SK-N-SH treated with all-trans-retinoic acid at 6 μM for 48 hours (cell line): ENCODE results near the gene PER1.

ENCODE experiments used
- ATAC-seq: fragments of 200-7000 bp; cut with Tn5 transposase; 3 replicates; pipeline ENCODE4 v1.9.1; 2020; ENCODE audit warnings: mild to moderate bottlenecking, moderate library complexity
- BACH2 ChIP-seq: fragments of 250-450 bp; sonication (Bioruptor Pico); IDR thresholded peaks from 2 replicates; pipeline ENCODE4 v1.9.0; 2021; ENCODE audit warnings: mild to moderate bottlenecking, borderline replicate concordance
- CREB5 ChIP-seq: fragments of 250-450 bp; sonication (Bioruptor Pico); IDR thresholded peaks from 2 replicates; pipeline ENCODE4 v1.5.1; 2020; ENCODE audit warnings: low read depth, mild to moderate bottlenecking, moderate library complexity
- CSDC2 ChIP-seq: fragments of 250-450 bp; sonication (Bioruptor Pico); IDR thresholded peaks from 2 replicates; pipeline ENCODE4 v1.5.0; 2020; ENCODE audit warnings: mild to moderate bottlenecking, moderate library complexity
- CSRNP3 ChIP-seq: fragments of 250-450 bp; sonication (Bioruptor Pico); IDR thresholded peaks from 2 replicates; pipeline ENCODE4 v1.5.1; 2021; ENCODE audit warnings: mild to moderate bottlenecking, moderate library complexity
- ESRRG ChIP-seq: fragments of 250-450 bp; sonication (Bioruptor Pico); IDR thresholded peaks from 2 replicates; pipeline ENCODE4 v1.6.1; 2021; ENCODE audit warnings: mild to moderate bottlenecking
- GLIS3 ChIP-seq: fragments of 250-450 bp; sonication (Bioruptor Pico); IDR thresholded peaks from 2 replicates; pipeline ENCODE4 v1.5.0; 2020; ENCODE audit warnings: mild to moderate bottlenecking, moderate library complexity
- ISL1 ChIP-seq: fragments of 250-450 bp; sonication (Bioruptor Pico); IDR thresholded peaks from 2 replicates; pipeline ENCODE4 v2.1.2; 2022; ENCODE audit warnings: mild to moderate bottlenecking, moderate library complexity
- OSR1 ChIP-seq: fragments of 250-450 bp; sonication (Bioruptor Pico); IDR thresholded peaks from 2 replicates; pipeline ENCODE4 v1.8.0; 2022; ENCODE audit warnings: moderate library complexity, mild to moderate bottlenecking, inconsistent platforms
- PATZ1 ChIP-seq: fragments of 250-450 bp; sonication (Bioruptor Pico); IDR thresholded peaks from 2 replicates; pipeline ENCODE4 v1.8.0; 2020; ENCODE audit warnings: mild to moderate bottlenecking, moderate library complexity, borderline replicate concordance
- PPARA ChIP-seq: fragments of 250-450 bp; sonication (Bioruptor Pico); IDR thresholded peaks from 2 replicates; pipeline ENCODE4 v1.5.0; 2020; ENCODE audit warnings: mild to moderate bottlenecking, borderline replicate concordance
- RARB ChIP-seq: fragments of 250-450 bp; sonication (Bioruptor Pico); IDR thresholded peaks from 2 replicates; pipeline ENCODE4 v1.8.0; 2021; ENCODE audit warnings: mild to moderate bottlenecking, moderate library complexity
- TCF4 ChIP-seq: fragments of 250-450 bp; sonication (Bioruptor Pico); IDR thresholded peaks from 2 replicates; pipeline ENCODE4 v1.8.0; 2021; ENCODE audit warnings: mild to moderate bottlenecking, moderate library complexity, borderline replicate concordance
- TOX ChIP-seq: fragments of 250-450 bp; sonication (Bioruptor Pico); IDR thresholded peaks from 2 replicates; pipeline ENCODE4 v1.8.0; 2021; ENCODE audit warnings: mild to moderate bottlenecking, moderate library complexity, borderline replicate concordance
- TSHZ2 ChIP-seq: fragments of 250-450 bp; sonication (Bioruptor Pico); IDR thresholded peaks from 2 replicates; pipeline ENCODE4 v1.5.0; 2020; ENCODE audit warnings: mild to moderate bottlenecking, moderate library complexity
- ZC3H10 ChIP-seq: fragments of 250-450 bp; sonication (Bioruptor Pico); IDR thresholded peaks from 2 replicates; pipeline ENCODE4 v1.5.1; 2021; ENCODE audit warnings: mild to moderate bottlenecking, moderate library complexity
- ZFP3 ChIP-seq: fragments of 250-450 bp; sonication (Bioruptor Pico); IDR thresholded peaks from 2 replicates; pipeline ENCODE4 v1.5.0; 2020; ENCODE audit warnings: mild to moderate bottlenecking, moderate library complexity
- ZFP30 ChIP-seq: fragments of 450-650 bp; formaldehyde crosslinking; IDR thresholded peaks from 2 replicates; pipeline ENCODE4 v1.5.0; 2022; ENCODE audit warnings: mild to moderate bottlenecking, moderate library complexity
- ZNF565 ChIP-seq: fragments of 450-650 bp; formaldehyde crosslinking; conservative IDR thresholded peaks from 2 replicates; pipeline ENCODE4 v1.5.0; 2020; ENCODE audit warnings: low read depth, mild to moderate bottlenecking, moderate library complexity
- ZNF8 ChIP-seq: fragments of 450-650 bp; formaldehyde crosslinking; IDR thresholded peaks from 2 replicates; pipeline ENCODE4 v1.5.0; 2020; ENCODE audit warnings: mild to moderate bottlenecking, moderate library complexity

Gene PER1

GRCh38 chr17:8110456-8110804, 41.8 kb downstream of the PER1 start:
- no peak for ATAC-seq
- TF ChIP-seq BACH2 (CRISPR knock-in tag) (no peak), TOX (CRISPR knock-in tag) (no peak), ZNF565 (CRISPR knock-in tag) (no peak), CSRNP3 (CRISPR knock-in tag) (no peak), CREB5 (no peak), CSDC2 (CRISPR knock-in tag) (no peak), PPARA (CRISPR knock-in tag) (no peak), GLIS3 (CRISPR knock-in tag) (no peak), ZC3H10 (CRISPR knock-in tag) (no peak)
- TF ChIP-seq, all 23 proteins: peak for 0

GRCh38 chr17:8109661-8110455, 42.3 kb downstream of the PER1 start:
- peak; percentile 88 for ATAC-seq
- TF ChIP-seq RARB (no peak), TOX (CRISPR knock-in tag) (no peak), TCF4 (CRISPR knock-in tag) (no peak), OSR1 (CRISPR knock-in tag) (no peak), CREB5 (no peak), PPARA (CRISPR knock-in tag) (no peak), ISL1 (CRISPR knock-in tag) (no peak), ESRRG (no peak), BACH2 (CRISPR knock-in tag) (no peak), ZFP3 (CRISPR knock-in tag) (no peak), PATZ1 (CRISPR knock-in tag) (no peak), ZC3H10 (CRISPR knock-in tag) (no peak), CSDC2 (CRISPR knock-in tag) (no peak), CSRNP3 (CRISPR knock-in tag) (no peak), ZNF8 (no peak), ZFP30 (CRISPR knock-in tag) (no peak), TSHZ2 (no peak)
